ENCODE results near the gene MSI2. TPM values are rescaled to one million over a fixed set of nuclear protein-coding genes. Genes with fewer than 3 reads are reported as not detected.

The MSI2 gene
- total RNA-seq, 4 donors from 2014 or later, result 19.7 to 35.8 (median 22.4) TPM

GRCh38 chr17:57363998-57364643 is 107.8 kb downstream of the MSI2 start:
- WGBS, result 86% methylated on average over 7 of the region's 7 CpGs
- H3K27ac ChIP-seq, result no peak overlapping the region
- peaks cover 11% of the 10 kb centered on the region for H3K4me1 ChIP-seq
- no peaks in the 10 kb centered on the region for H3K9me3 ChIP-seq
- no peak overlapping the region for H3K4me3 ChIP-seq
- H3K27me3 ChIP-seq, result no peaks in the 10 kb centered on the region
- TF ChIP-seq POLR2AphosphoS5 (IDR thresholded peaks at IDR 0.05) (no peak), EP300 (IDR thresholded peaks at IDR 0.05) (no peak), POLR2A (IDR thresholded peaks at IDR 0.05) (no peak), CTCF (IDR thresholded peaks at IDR 0.05) (no peak)
- H3K36me3 ChIP-seq, result no peaks in the 10 kb centered on the region
- no peak for DNase-seq (ENCODE audit: low spot score in 2 of 2)

GRCh38 chr17:57365420-57365819 is 109.1 kb downstream of the MSI2 start:
- peaks cover 18% of the 10 kb centered on the region for H3K4me1 ChIP-seq
- H3K27ac ChIP-seq, result no peak overlapping the region
- TF ChIP-seq EP300 (IDR thresholded peaks at IDR 0.05), result no peak
- no peak for TF ChIP-seq POLR2A (IDR thresholded peaks at IDR 0.05)
- no peak for TF ChIP-seq CTCF (IDR thresholded peaks at IDR 0.05)
- TF ChIP-seq POLR2AphosphoS5 (IDR thresholded peaks at IDR 0.05), result no peak
- H3K36me3 ChIP-seq, result no peaks in the 10 kb centered on the region
- H3K27me3 ChIP-seq, result no peaks in the 10 kb centered on the region
- H3K4me3 ChIP-seq, result no peak overlapping the region
- H3K9me3 ChIP-seq, result no peaks in the 10 kb centered on the region
- DNase-seq (ENCODE audit: low spot score in 2 of 2), result no peak
- 74% methylated on average over 3 of the region's 3 CpGs for WGBS

- no peak overlapping the region for H3K27ac ChIP-seq
- H3K4me1 ChIP-seq, result peaks cover 22% of the 10 kb centered on the region
- H3K4me3 ChIP-seq, result no peak overlapping the region
- no peaks in the 10 kb centered on the region for H3K27me3 ChIP-seq
- no peaks in the 10 kb centered on the region for H3K36me3 ChIP-seq
- no peak for DNase-seq (ENCODE audit: low spot score in 2 of 2)
- 61% methylated on average over 4 of the region's 6 CpGs for WGBS
- no peaks in the 10 kb centered on the region for H3K9me3 ChIP-seq
- TF ChIP-seq POLR2A (IDR thresholded peaks at IDR 0.05) (no peak), EP300 (IDR thresholded peaks at IDR 0.05) (no peak), POLR2AphosphoS5 (IDR thresholded peaks at IDR 0.05) (no peak), CTCF (IDR thresholded peaks at IDR 0.05) (no peak)
Observed at GRCh38 chr17:57366177-57366557, 109.8 kb downstream of the MSI2 start.

GRCh38 chr17:57366558-57367351 is 110.4 kb downstream of the MSI2 start:
- TF ChIP-seq EP300 (IDR thresholded peaks at IDR 0.05), result no peak
- no peak for TF ChIP-seq CTCF (IDR thresholded peaks at IDR 0.05)
- no peak for TF ChIP-seq POLR2AphosphoS5 (IDR thresholded peaks at IDR 0.05)
- TF ChIP-seq POLR2A (IDR thresholded peaks at IDR 0.05), result no peak
- H3K36me3 ChIP-seq, result no peaks in the 10 kb centered on the region
- 37% methylated on average over 13 of the region's 13 CpGs for WGBS
- H3K4me3 ChIP-seq, result no peak overlapping the region
- no peak overlapping the region for H3K27ac ChIP-seq
- DNase-seq (ENCODE audit: low spot score in 2 of 2), result no peak
- H3K27me3 ChIP-seq, result no peaks in the 10 kb centered on the region
- H3K9me3 ChIP-seq, result no peaks in the 10 kb centered on the region
- H3K4me1 ChIP-seq, result peaks cover 22% of the 10 kb centered on the region

- Histone ChIP-seq H3K27me3 (no peaks in the 10 kb centered on the region), H3K36me3 (no peaks in the 10 kb centered on the region), H3K27ac (no peak overlapping the region), H3K4me3 (no peak overlapping the region), H3K4me1 (peaks cover 22% of the 10 kb centered on the region), H3K9me3 (no peaks in the 10 kb centered on the region)
- 71% methylated on average over 6 of the region's 6 CpGs for WGBS
- DNase-seq (ENCODE audit: low spot score in 2 of 2), result no peak
- no peak for TF ChIP-seq POLR2A (IDR thresholded peaks at IDR 0.05)
- no peak for TF ChIP-seq EP300 (IDR thresholded peaks at IDR 0.05)
- no peak for TF ChIP-seq POLR2AphosphoS5 (IDR thresholded peaks at IDR 0.05)
- no peak for TF ChIP-seq CTCF (IDR thresholded peaks at IDR 0.05)
Observed at GRCh38 chr17:57368637-57369336, 112.5 kb downstream of the MSI2 start.

Data from suprapubic skin (tissue), 4 donors.